Hepatocyte (in vitro differentiated cells): ENCODE results near the gene NTSR2. TPM values are rescaled to one million over a fixed set of nuclear protein-coding genes. Genes with fewer than 3 reads are reported as not detected.

ENCODE experiments used
- DNase-seq: peaks from one replicate; pipeline ENCODE4 v3.0.0-alpha.2; 2016; ENCODE audit warnings: low spot score
- H2AFZ ChIP-seq: fragments of 200-600 bp; sonication (generic); 2 replicates; pipeline ENCODE4 v1.6.0; 2016; ENCODE audit warnings: antibody characterized with exemption, mild to moderate bottlenecking
- H3K27ac ChIP-seq: fragments of 200-600 bp; sonication (generic); 2 replicates; pipeline ENCODE4 v1.5.1; 2016; ENCODE audit warnings: mild to moderate bottlenecking
- H3K27me3 ChIP-seq: fragments of 200-600 bp; sonication (generic); 2 replicates; pipeline ENCODE4 v1.6.1; 2016
- H3K36me3 ChIP-seq: fragments of 200-600 bp; sonication (generic); replicated peaks from 2 replicates; pipeline ENCODE4 v1.5.1; 2016; ENCODE audit warnings: low read depth; ENCODE audit not compliant: insufficient read depth
- H3K4me1 ChIP-seq: fragments of 200-600 bp; sonication (generic); 2 replicates; pipeline ENCODE4 v1.5.1; 2016; ENCODE audit warnings: mild to moderate bottlenecking, moderate library complexity; ENCODE audit not compliant: insufficient read depth
- H3K4me2 ChIP-seq: fragments of 200-600 bp; sonication (generic); 2 replicates; pipeline ENCODE4 v1.6.0; 2016
- H3K4me3 ChIP-seq: fragments of 200-600 bp; sonication (generic); 2 replicates; pipeline ENCODE4 v1.5.1; 2016; ENCODE audit warnings: mild to moderate bottlenecking
- H3K79me2 ChIP-seq: fragments of 200-600 bp; sonication (generic); 2 replicates; pipeline ENCODE4 v1.6.0; 2017; ENCODE audit warnings: mild to moderate bottlenecking
- H3K9me2 ChIP-seq: fragments of 200-600 bp; sonication (generic); replicated peaks from 2 replicates; pipeline ENCODE4 v1.6.0; 2017; ENCODE audit warnings: mild to moderate bottlenecking; ENCODE audit not compliant: insufficient read depth
- H3K9me3 ChIP-seq: fragments of 200-600 bp; sonication (generic); 2 replicates; pipeline ENCODE4 v1.5.1; 2016; ENCODE audit warnings: low read depth, mild to moderate bottlenecking
- H4K20me1 ChIP-seq: fragments of 200-600 bp; sonication (generic); 2 replicates; pipeline ENCODE4 v1.6.0; 2016; ENCODE audit warnings: mild to moderate bottlenecking; ENCODE audit not compliant: insufficient read depth, poor library complexity, severe bottlenecking
- CTCF ChIP-seq: fragments of 200-600 bp; sonication (generic); IDR thresholded peaks from 2 replicates; pipeline ENCODE4 v1.5.1; 2016; ENCODE audit warnings: antibody characterized with exemption, mild to moderate bottlenecking; ENCODE audit not compliant: poor library complexity
- EZH2 ChIP-seq: fragments of 200-600 bp; sonication (generic); IDR thresholded peaks from 2 replicates; pipeline ENCODE4 v1.6.1; 2016; ENCODE audit warnings: antibody characterized with exemption, mild to moderate bottlenecking, borderline replicate concordance
- EZH2phosphoT487 ChIP-seq: fragments of 200-600 bp; sonication (generic); IDR thresholded peaks from one replicate; pipeline ENCODE4 v1.6.1; 2018; ENCODE audit warnings: antibody characterized with exemption, mild to moderate bottlenecking, low read depth, moderate library complexity; ENCODE audit not compliant: unreplicated experiment, severe bottlenecking
- WGBS: methylation state at CpG from one replicate; pipeline ENCODE4 v1.1.6; 2016; ENCODE audit warnings: low lambda C conversion rate; ENCODE audit errors: missing lambda C conversion rate; 5-methylcytosine and 5-hydroxymethylcytosine counted together
- polyA plus RNA-seq: library from polyadenylated mRNA; unstranded; fragments of >200 nt; fragmentation: Nextera tagmentation; extraction: Ambion mirVana; gene quantifications from 2 replicates; pipeline ENCODE4 v1.2.1, GENCODE V29; 2016
- total RNA-seq: library from RNA; depleted of rRNA; stranded (reverse); fragments of >200 nt; gene quantifications from 2 replicates; pipeline ENCODE4 v1.2.3, GENCODE V29; 2014

NTSR2 gene
- total and polyA plus RNA-seq, 2 experiments from 2014 or later: 0.28 TPM; not detected in 1

- Histone ChIP-seq H2AFZ (no peak overlapping the region), H3K9me2 (no peaks in the 10 kb centered on the region), H3K27me3 (no peaks in the 10 kb centered on the region), H3K4me2 (no peak overlapping the region), H3K27ac (no peak overlapping the region), H3K36me3 (no peaks in the 10 kb centered on the region), H3K4me3 (no peak overlapping the region), H3K9me3 (no peaks in the 10 kb centered on the region), H3K79me2 (no peaks in the 10 kb centered on the region), H4K20me1 (no peaks in the 10 kb centered on the region), H3K4me1 (no peaks in the 10 kb centered on the region)
- 82% methylated on average over 7 of the region's 7 CpGs for WGBS
- TF ChIP-seq EZH2: no peak
- no peak for TF ChIP-seq EZH2phosphoT487
- TF ChIP-seq CTCF: no peak
- DNase-seq: no peak
These were observed 27.0 kb downstream of the NTSR2 start for GRCh38 chr2:11642972-11643371.

- Histone ChIP-seq H3K9me3 (no peaks in the 10 kb centered on the region), H3K27me3 (no peaks in the 10 kb centered on the region), H4K20me1 (no peaks in the 10 kb centered on the region), H3K4me1 (no peaks in the 10 kb centered on the region), H3K4me2 (no peak overlapping the region), H3K9me2 (no peaks in the 10 kb centered on the region), H2AFZ (no peak overlapping the region), H3K27ac (no peak overlapping the region), H3K79me2 (no peaks in the 10 kb centered on the region), H3K36me3 (no peaks in the 10 kb centered on the region), H3K4me3 (no peak overlapping the region)
- 99% methylated on average over 27 of the region's 27 CpGs for WGBS
- no peak for DNase-seq
- TF ChIP-seq CTCF: no peak
These were observed 29.9 kb downstream of the NTSR2 start for GRCh38 chr2:11640132-11640531.

GRCh38 chr2:11639503-11639902 lies 30.5 kb downstream of the NTSR2 start:
- no peak for DNase-seq
- Histone ChIP-seq H2AFZ (no peak overlapping the region), H3K4me2 (no peak overlapping the region), H3K9me3 (no peaks in the 10 kb centered on the region), H3K4me1 (no peaks in the 10 kb centered on the region), H4K20me1 (no peaks in the 10 kb centered on the region), H3K4me3 (no peak overlapping the region), H3K27me3 (no peaks in the 10 kb centered on the region), H3K36me3 (no peaks in the 10 kb centered on the region), H3K79me2 (no peaks in the 10 kb centered on the region), H3K9me2 (no peaks in the 10 kb centered on the region), H3K27ac (no peak overlapping the region)
- TF ChIP-seq EZH2 (no peak), EZH2phosphoT487 (no peak), CTCF (no peak)
- whole genome bisulfite sequencing: 91% methylated on average over 5 of the region's 5 CpGs

- 97% methylated on average over 15 of the region's 15 CpGs for WGBS
These were observed 32.4 kb downstream of the NTSR2 start for GRCh38 chr2:11637546-11637945.

More at GRCh38 chr2:11637546-11637945, 32.4 kb downstream of the NTSR2 start:
- Histone ChIP-seq H2AFZ (no peak overlapping the region), H3K27ac (no peak overlapping the region), H3K4me1 (no peaks in the 10 kb centered on the region), H3K27me3 (no peaks in the 10 kb centered on the region), H3K4me2 (no peak overlapping the region), H4K20me1 (no peaks in the 10 kb centered on the region), H3K9me3 (no peaks in the 10 kb centered on the region), H3K4me3 (no peak overlapping the region), H3K79me2 (no peaks in the 10 kb centered on the region), H3K36me3 (no peaks in the 10 kb centered on the region), H3K9me2 (no peaks in the 10 kb centered on the region)
- no peak for TF ChIP-seq EZH2
- TF ChIP-seq EZH2phosphoT487: no peak
- no peak for TF ChIP-seq CTCF
- DNase-seq: no peak
